NCI-H748 (cell line): ENCODE measurements around the gene ZNF750.

Experiments
- DNase-seq: peaks from one replicate; lab custom pipeline; 2025; ENCODE audit not compliant: unreplicated experiment; lab: John Stamatoyannopoulos, UW

Gene ZNF750

GRCh38 chr17:82839617-82840292 is at the start of gene ZNF750:
ZNF750 (minus strand) TSS chr17:82840022; CDS start chr17:82832454, 7,568 bp downstream.
- DNase-seq = no peak

GRCh38 chr17:82888583-82889495 is 49.0 kb upstream of the ZNF750 start:
- DNase-seq = peak; percentile 23

- DNase-seq = no peak
Observed at GRCh38 chr17:82887255-82888164, 47.7 kb upstream of the ZNF750 start.

GRCh38 chr17:82884970-82885353 is 45.1 kb upstream of the ZNF750 start:
- no peak for DNase-seq

- no peak for DNase-seq
Observed at GRCh38 chr17:82884341-82884969, 44.6 kb upstream of the ZNF750 start.

- no peak for DNase-seq
Observed at GRCh38 chr17:82883419-82884031, 43.7 kb upstream of the ZNF750 start.

- DNase-seq = peak; percentile 52
Observed at GRCh38 chr17:82882715-82883418, 43.0 kb upstream of the ZNF750 start.

- DNase-seq = no peak
Observed at GRCh38 chr17:82881900-82882714, 42.3 kb upstream of the ZNF750 start.

GRCh38 chr17:82881324-82881823 is 41.6 kb upstream of the ZNF750 start:
- no peak for DNase-seq

GRCh38 chr17:82880620-82881323 is 41.0 kb upstream of the ZNF750 start:
- DNase-seq = no peak

- no peak for DNase-seq
Observed at GRCh38 chr17:82879241-82879640, 39.4 kb upstream of the ZNF750 start.

- no peak for DNase-seq
Observed at GRCh38 chr17:82878527-82878926, 38.7 kb upstream of the ZNF750 start.

- no peak for DNase-seq
Observed at GRCh38 chr17:82876602-82877379, 37.0 kb upstream of the ZNF750 start.

- no peak for DNase-seq
Observed at GRCh38 chr17:82876149-82876548, 36.3 kb upstream of the ZNF750 start.

- DNase-seq = peak; percentile 17
Observed at GRCh38 chr17:82875407-82875856, 35.6 kb upstream of the ZNF750 start.

GRCh38 chr17:82874011-82874835 is 34.4 kb upstream of the ZNF750 start:
- DNase-seq = no peak
